Heart right ventricle (tissue), 16 donors: ENCODE measurements around the gene SPTBN4. TPM values are rescaled to one million over a fixed set of nuclear protein-coding genes. Genes with fewer than 3 reads are reported as not detected.

ENCODE experiments used
- ATAC-seq, 8 donors: fragments of 200-7000 bp; cut with Tn5 transposase; one replicate each; pipeline ENCODE4 v1.9.1; 2020; ENCODE audit warnings: mild to moderate bottlenecking in 8 of 8, moderate library complexity in 8 of 8, moderate number of reproducible peaks in 1 of 8
- DNase-seq, 2 donors: peaks; one replicate each; pipeline ENCODE4 v3.0.0-alpha.2; 2020
- H3K27ac ChIP-seq, 10 donors: fragments of 200-600 bp; sonication (generic) in 2 of 10; one replicate each; pipeline versions ENCODE4 v1.5.0 to v1.8.0; 2020 to 2022; ENCODE audit warnings: mild to moderate bottlenecking in 3 of 10
- H3K27me3 ChIP-seq, 7 donors: fragments of 200-600 bp; one replicate each; pipeline ENCODE4 v1.8.0; 2021 to 2022; ENCODE audit warnings: mild to moderate bottlenecking in 2 of 7
- H3K36me3 ChIP-seq, 9 donors: fragments of 200-600 bp; sonication (generic) in 1 of 9; one replicate each; pipeline versions ENCODE4 v1.5.0 to v1.8.0; 2020 to 2022; ENCODE audit warnings: mild to moderate bottlenecking in 2 of 9
- H3K4me1 ChIP-seq, 9 donors: fragments of 200-600 bp; sonication (generic) in 1 of 9; one replicate each; pipeline versions ENCODE4 v1.5.0 to v1.8.0; 2020 to 2022; ENCODE audit warnings: mild to moderate bottlenecking in 4 of 9
- H3K4me3 ChIP-seq, 10 donors: fragments of 200-600 bp; sonication (generic) in 2 of 10; one replicate each; pipeline versions ENCODE4 v1.5.0 to v1.8.0; 2020 to 2022; ENCODE audit warnings: mild to moderate bottlenecking in 7 of 10, moderate library complexity in 2 of 10
- H3K9me3 ChIP-seq, 11 donors: fragments of 200-600 bp in 10 of 11; sonication (generic) in 2 of 11; one replicate each; pipeline versions ENCODE4 v1.5.0 to v1.8.0; 2013 to 2022; ENCODE audit warnings: mild to moderate bottlenecking in 2 of 11, control low read depth in 1 of 11, moderate library complexity in 1 of 11
- CTCF ChIP-seq, 9 donors: fragments of 200-600 bp; sonication (generic) in 2 of 9; IDR thresholded peaks; one replicate each; pipeline versions ENCODE4 v1.5.0 to v1.8.0; 2021 to 2022; ENCODE audit warnings: antibody characterized with exemption in 9 of 9, mild to moderate bottlenecking in 5 of 9, moderate library complexity in 1 of 9
- WGBS, 2 donors: extraction: QIAGEN DNeasy Blood & Tissue Kit; methylation state at CpG; one replicate each; pipeline ENCODE4 v1.1.7; 2013; ENCODE audit warnings: inconsistent platforms in 1 of 2; 5-methylcytosine and 5-hydroxymethylcytosine counted together
- intact Hi-C, 10 donors: fragments of 100-400 bp; cut with DNase I; formaldehyde crosslinking; loops; one replicate each; pipeline versions ENCODE4 v1.11.1 to v1.14.2; 2022
- polyA plus RNA-seq, 2 donors: library from polyadenylated mRNA; stranded (reverse); fragments of 200-250 nt; gene quantifications; one replicate each; pipeline ENCODE4 v1.2.3, GENCODE V29; 2013
- total RNA-seq, 10 donors: library from RNA; stranded (reverse); fragmentation: NEBNext Ultra II Directional in 3 of 10; extraction: Animal tissue kit (Norgen Biotek cat#: 25700) in 3 of 10; gene quantifications; one replicate each; pipeline versions ENCODE4 v1.2.1 to v1.2.4, GENCODE V29; 2021 to 2023
- donor health status: Arrhythmogenic right ventricular cardiomyopathy.
- donor health status: ischemic (EF 13 %, LVEDD 7.1; RV severe dilation, severe dysfunction).
- donor health status: healthy with polysubstance abuse.
- donor health status: DM: no; HTN: yes; CAD: no.
- donor health status: DM: no; HTN: no; CAD: no.
- donor health status: ischemic (EF 25% LVEDD 6.9; RV normal size, moderate dysfunction).
- donor health status: ischemic (EF 25% LVEDD 5.7; RV mildly dilated, moderate dysfunction).
- donor health status: healthy.
- donor health status: DM: yes; HTN: yes; CAD: no.
- donor health status: Ischemic cardiomyopathy.
- donor health status: ischemic (EF 35%, LVEDD 5.7; RV mildly dilated, moderate dysfunction).
- donor health status: nonischemic (EF 11% LVEDD 7.7; RV severe dilation, severe dysfunction).
- donor health status: DM: yes; HTN: yes; CAD: no.
- donor health status: PGD.
- donor health status: ischemic (EF 29% LVEDD 5.4; RV normal size, mild dysfunction).
- donor health status: nonischemic (EF 23%, LVEDD 6.1; RV moderate dilation, normal function).

SPTBN4 gene
- total and polyA plus RNA-seq, 12 donors = 3.0 to 13.8 (median 4.9) TPM

DNA sequence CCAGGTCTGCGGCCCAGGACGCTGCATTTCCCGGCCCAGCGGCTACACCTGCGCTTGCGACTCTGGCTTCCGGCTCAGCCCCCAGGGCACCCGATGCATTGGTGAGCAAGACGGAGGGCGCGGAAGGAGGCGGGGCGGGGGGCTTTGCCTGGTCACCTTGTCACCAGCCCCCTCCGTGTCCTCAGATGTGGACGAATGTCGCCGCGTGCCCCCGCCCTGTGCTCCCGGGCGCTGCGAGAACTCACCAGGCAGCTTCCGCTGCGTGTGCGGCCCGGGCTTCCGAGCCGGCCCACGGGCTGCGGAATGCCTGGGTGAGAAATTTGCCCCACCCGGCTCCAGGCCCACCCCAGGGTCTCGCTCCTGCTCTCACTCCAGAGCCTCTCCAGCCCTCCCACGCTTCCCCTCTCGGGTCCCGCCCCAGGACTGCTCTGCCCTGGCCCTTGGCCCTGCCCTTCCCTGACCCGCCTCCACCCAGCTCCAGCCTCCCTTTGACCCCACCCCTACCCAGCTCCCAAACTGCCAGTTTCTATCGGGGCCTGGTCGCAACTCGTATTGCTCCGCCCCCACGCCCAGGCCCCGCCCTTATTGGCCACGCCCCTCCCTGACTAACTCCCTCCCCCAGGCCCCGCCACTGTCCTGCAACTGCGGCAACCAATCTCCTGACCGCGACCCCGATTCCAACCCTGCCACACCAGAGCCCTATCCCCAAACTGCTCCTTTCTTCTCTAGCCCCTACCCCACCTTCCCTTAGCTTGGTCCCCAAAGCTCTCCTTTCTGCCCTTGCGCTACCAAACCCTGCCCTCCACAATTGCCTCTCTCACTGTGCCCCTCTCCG lies 143.0 kb downstream of the SPTBN4 start:
- peaks cover 10 to 78% (median 43%) of the 10 kb centered on the region in 9 donors for H3K4me1 ChIP-seq
- WGBS, 2 donors = 12 to 18% methylated on average over 50 of the region's 50 CpGs
- intact Hi-C loops = no loop called here

GRCh38 chr19:40610396-40611064 lies 143.7 kb downstream of the SPTBN4 start:
- no peaks in the 10 kb centered on the region for H3K9me3 ChIP-seq

More for the DNA sequence above, 143.0 kb downstream of the SPTBN4 start:
- Histone ChIP-seq H3K9me3 (no peaks in the 10 kb centered on the region), H3K4me3 (peak overlapping the region; percentile 16 to 58 (median 46)), H3K27me3 (peaks cover 0 to 27% (median 0%) of the 10 kb centered on the region in 7 donors), H3K36me3 (peaks cover 0 to 20% (median 0%) of the 10 kb centered on the region in 9 donors), H3K27ac (peak overlapping the region; percentile 64 to 92 (median 84))
- peak; percentile 92 to 94 for DNase-seq
- ATAC-seq = peak; percentile 40 to 70 (median 66)
- TF ChIP-seq CTCF (IDR thresholded peaks at IDR 0.05) = no peak

DNA sequence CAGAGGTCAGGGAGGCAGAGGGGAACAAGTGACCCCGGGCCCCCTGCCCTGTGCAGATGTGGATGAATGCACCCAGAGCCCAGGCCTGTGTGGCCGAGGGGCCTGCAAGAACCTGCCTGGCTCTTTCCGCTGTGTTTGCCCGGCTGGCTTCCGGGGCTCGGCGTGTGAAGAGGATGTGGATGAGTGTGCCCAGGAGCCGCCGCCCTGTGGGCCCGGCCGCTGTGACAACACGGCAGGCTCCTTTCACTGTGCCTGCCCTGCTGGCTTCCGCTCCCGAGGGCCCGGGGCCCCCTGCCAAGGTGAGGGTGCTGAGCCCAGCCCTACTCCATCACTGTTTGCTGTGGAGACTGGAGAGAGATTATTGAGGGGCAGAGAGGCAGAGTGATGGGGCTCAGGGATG lies 144.3 kb downstream of the SPTBN4 start:
- peak overlapping the region in 2 of 10 donors; percentile 53 to 58 for H3K4me3 ChIP-seq
- intact Hi-C loops = no loop called here
- H3K27ac ChIP-seq = peak overlapping the region in 6 of 10 donors; percentile 82 to 92 (median 87)
- H3K36me3 ChIP-seq = peaks cover 0 to 29% (median 0%) of the 10 kb centered on the region in 9 donors
- TF ChIP-seq CTCF (IDR thresholded peaks at IDR 0.05) = no peak
- peaks cover 5 to 78% (median 31%) of the 10 kb centered on the region in 9 donors for H3K4me1 ChIP-seq
- no peak for DNase-seq
- H3K27me3 ChIP-seq = peaks cover 0 to 17% (median 0%) of the 10 kb centered on the region in 7 donors
- WGBS, 2 donors = 81 to 90% methylated on average over 15 of the region's 15 CpGs
- no peaks in the 10 kb centered on the region for H3K9me3 ChIP-seq
- no peak for ATAC-seq

More at GRCh38 chr19:40610396-40611064, 143.7 kb downstream of the SPTBN4 start:
- peak overlapping the region in 9 of 10 donors; percentile 30 to 58 (median 50) for H3K4me3 ChIP-seq
- H3K36me3 ChIP-seq = peaks cover 0 to 23% (median 0%) of the 10 kb centered on the region in 9 donors
- peaks cover 9 to 78% (median 35%) of the 10 kb centered on the region in 9 donors for H3K4me1 ChIP-seq
- 33 to 34% methylated on average over 29 of the region's 29 CpGs for WGBS, 2 donors
- peak overlapping the region; percentile 64 to 92 (median 84) for H3K27ac ChIP-seq
- peak; percentile 68 to 75 for DNase-seq
- intact Hi-C loops = no loop called here
- TF ChIP-seq CTCF (IDR thresholded peaks at IDR 0.05) = no peak
- peaks cover 0 to 22% (median 0%) of the 10 kb centered on the region in 7 donors for H3K27me3 ChIP-seq
- peak in 7 of 8 donors; percentile 1 to 41 (median 19) for ATAC-seq
